Esophagus muscularis mucosa (tissue), 4 donors: Measurements from ENCODE around the gene SNAPC3.

ENCODE experiments used
- EP300 ChIP-seq: sonication (generic); formaldehyde crosslinking; IDR thresholded peaks from one replicate; pipeline ENCODE4 v1.6.1; 2017; ENCODE audit warnings: antibody characterized with exemption
- POLR2A ChIP-seq: fragments of 450-650 bp; IDR thresholded peaks from one replicate; pipeline ENCODE4 v1.6.1; 2017; ENCODE audit warnings: antibody characterized with exemption, moderate library complexity, mild to moderate bottlenecking, low read depth
- POLR2AphosphoS5 ChIP-seq, 2 donors: sonication (generic); formaldehyde crosslinking; IDR thresholded peaks; one replicate each; pipeline ENCODE4 v1.6.1; 2017; ENCODE audit warnings: antibody characterized with exemption in 2 of 2
- TF ChIP-seq, protein P1 (sequence below), 3 experiments: fragments of 200-600 bp in 2 of 3; fragments of 450-650 bp in 1 of 3; sonication (generic) in 2 of 3; IDR thresholded peaks; one replicate each; pipeline ENCODE4 v1.5.1; 2017 to 2019; ENCODE audit warnings: antibody characterized with exemption in 3 of 3, mild to moderate bottlenecking in 2 of 3, moderate library complexity in 1 of 3

DNA sequence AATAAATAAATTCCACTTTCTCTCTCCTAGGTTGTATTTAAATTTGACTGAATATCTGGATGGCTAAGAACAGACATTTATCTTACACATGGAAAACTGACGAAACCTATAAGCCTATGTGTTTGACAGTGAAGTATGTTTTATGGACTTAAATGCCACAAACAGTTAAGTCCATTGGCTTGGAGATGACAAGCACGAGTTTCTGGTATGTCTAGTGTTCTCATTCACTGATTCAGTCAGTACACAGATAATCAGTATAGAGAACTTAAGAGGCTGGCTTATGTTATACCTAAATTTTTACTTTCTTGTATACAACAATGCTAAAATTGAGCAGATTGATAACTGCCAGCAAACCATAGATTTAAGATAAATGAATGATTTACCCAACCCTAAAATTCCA, 38.9 kb downstream of the SNAPC3 start:
- TF ChIP-seq, protein P1, sequence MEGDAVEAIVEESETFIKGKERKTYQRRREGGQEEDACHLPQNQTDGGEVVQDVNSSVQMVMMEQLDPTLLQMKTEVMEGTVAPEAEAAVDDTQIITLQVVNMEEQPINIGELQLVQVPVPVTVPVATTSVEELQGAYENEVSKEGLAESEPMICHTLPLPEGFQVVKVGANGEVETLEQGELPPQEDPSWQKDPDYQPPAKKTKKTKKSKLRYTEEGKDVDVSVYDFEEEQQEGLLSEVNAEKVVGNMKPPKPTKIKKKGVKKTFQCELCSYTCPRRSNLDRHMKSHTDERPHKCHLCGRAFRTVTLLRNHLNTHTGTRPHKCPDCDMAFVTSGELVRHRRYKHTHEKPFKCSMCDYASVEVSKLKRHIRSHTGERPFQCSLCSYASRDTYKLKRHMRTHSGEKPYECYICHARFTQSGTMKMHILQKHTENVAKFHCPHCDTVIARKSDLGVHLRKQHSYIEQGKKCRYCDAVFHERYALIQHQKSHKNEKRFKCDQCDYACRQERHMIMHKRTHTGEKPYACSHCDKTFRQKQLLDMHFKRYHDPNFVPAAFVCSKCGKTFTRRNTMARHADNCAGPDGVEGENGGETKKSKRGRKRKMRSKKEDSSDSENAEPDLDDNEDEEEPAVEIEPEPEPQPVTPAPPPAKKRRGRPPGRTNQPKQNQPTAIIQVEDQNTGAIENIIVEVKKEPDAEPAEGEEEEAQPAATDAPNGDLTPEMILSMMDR (IDR thresholded peaks at IDR 0.05) = no peak
- TF ChIP-seq POLR2A (no peak), POLR2AphosphoS5 (IDR thresholded peaks at IDR 0.05) (no peak), EP300 (no peak)
